Psoas muscle (tissue), 8 donors: ENCODE data around the gene JAML. TPM values are rescaled to one million over a fixed set of nuclear protein-coding genes. Genes with fewer than 3 reads are reported as not detected.
A peak's percentile ranks its signal among the peaks of the same experiment; 100 is the strongest.

ENCODE experiments used
- ATAC-seq, 4 donors: fragments of 200-7000 bp; cut with Tn5 transposase; one replicate each; pipeline ENCODE4 v1.9.1; 2020; ENCODE audit warnings: moderate library complexity in 3 of 4, mild to moderate bottlenecking in 2 of 4
- DNase-seq, 2 donors: peaks; one replicate each; pipeline ENCODE4 v3.0.0-alpha.2; 2020
- H3K27ac ChIP-seq: fragments of 200-600 bp; one replicate; pipeline ENCODE4 v1.8.0; 2022
- H3K27me3 ChIP-seq, 3 donors: fragments of 200-600 bp in 1 of 3; one replicate each; pipeline versions ENCODE4 v1.6.1 to v1.8.0; 2013 to 2022; ENCODE audit warnings: low read length in 2 of 3, mild to moderate bottlenecking in 2 of 3, moderate library complexity in 1 of 3; ENCODE audit not compliant: insufficient read depth in 3 of 3
- H3K36me3 ChIP-seq, 2 donors: fragments of 200-600 bp in 1 of 2; one replicate each; pipeline versions ENCODE4 v1.6.1 to v1.8.0; 2013 to 2022; ENCODE audit warnings: low read depth in 1 of 2, mild to moderate bottlenecking in 1 of 2, moderate library complexity in 1 of 2; ENCODE audit not compliant: insufficient read depth in 1 of 2
- H3K4me1 ChIP-seq: fragments of 200-600 bp; one replicate; pipeline ENCODE4 v1.8.0; 2022
- H3K4me3 ChIP-seq: fragments of 200-600 bp; one replicate; pipeline ENCODE4 v1.8.0; 2022; ENCODE audit warnings: mild to moderate bottlenecking
- H3K9me3 ChIP-seq: fragments of 200-600 bp; one replicate; pipeline ENCODE4 v1.8.0; 2022
- CTCF ChIP-seq: fragments of 200-600 bp; IDR thresholded peaks from one replicate; pipeline ENCODE4 v1.8.0; 2022; ENCODE audit warnings: antibody characterized with exemption
- WGBS, 3 donors: extraction: QIAGEN DNeasy Blood & Tissue Kit; methylation state at CpG; one replicate each; pipeline versions ENCODE4 v1.1.6 to v1.1.7; 2013; 5-methylcytosine and 5-hydroxymethylcytosine counted together
- intact Hi-C, 2 donors: fragments of 100-400 bp; cut with DNase I; formaldehyde crosslinking; loops; one replicate each; pipeline versions ENCODE4 v1.11.0 to v1.14.2; 2022
- polyA plus RNA-seq, 3 donors: library from polyadenylated mRNA; stranded (reverse); fragments of 200-250 nt; gene quantifications; one replicate each; pipeline ENCODE4 v1.2.3, GENCODE V29; 2013
- total RNA-seq, 4 donors: library from RNA; stranded (reverse); fragmentation: NEBNext Ultra II Directional in 2 of 4; extraction: Animal tissue kit (Norgen Biotek cat#: 25700) in 2 of 4; gene quantifications; one replicate each; pipeline versions ENCODE4 v1.2.1 to v1.2.4, GENCODE V29; 2021 to 2023
- donor health status: healthy with polysubstance abuse.
- donor health status: DM: no; HTN: no; CAD: no; lungs with moderate emphysema.
- donor health status: Bipolar disorder and iron deficiency.
- donor health status: healthy.
- donor health status: DM: yes; HTN: yes; CAD: no.
- donor health status: DM: no; HTN: no; CAD: no.
- donor health status: DM: no; HTN: no; CAD: no.
- donor health status: DM: yes; HTN: yes; CAD: no.

Gene JAML
- total and polyA plus RNA-seq, 7 donors = 0.21 to 1.8 (median 0.48) TPM

- H3K4me1 ChIP-seq = peaks cover 18% of the 10 kb centered on the region
Observed at GRCh38 chr11:118153516-118153915, 71.3 kb downstream of the JAML start.

GRCh38 chr11:118152552-118153471 lies 72.0 kb downstream of the JAML start, which contains the start of gene SCN4B:
TSS of gene SCN4B (minus strand) at chr11:118152823. CDS start at chr11:118152673, 150 bp downstream.
- TF ChIP-seq CTCF = no peak
- Histone ChIP-seq H3K9me3 (no peaks in the 10 kb centered on the region), H3K4me3 (peak within 1 kb of the TSS; percentile 70), H3K27ac (peak within 1 kb of the TSS; percentile 48), H3K27me3 (peaks cover 0 to 20% (median 0%) of the 10 kb centered on the region in 3 donors), H3K36me3 (no peaks in the 10 kb centered on the region), H3K4me1 (peaks cover 18% of the 10 kb centered on the region)
- ATAC-seq (peak; percentile 73 to 78 (median 75)), DNase-seq (peak; percentile 63 to 79)
- intact Hi-C loops = no loop called here
- 1 to 4% (median 1%) methylated on average over 55 to 87 of the region's 88 CpGs for WGBS, 3 donors

More at GRCh38 chr11:118153516-118153915, 71.3 kb downstream of the JAML start:
- Histone ChIP-seq H3K27me3 (peaks cover 0 to 20% (median 0%) of the 10 kb centered on the region in 3 donors), H3K36me3 (no peaks in the 10 kb centered on the region), H3K4me3 (peak overlapping the region; percentile 70), H3K9me3 (no peaks in the 10 kb centered on the region), H3K27ac (no peak overlapping the region)
- ATAC-seq (no peak), DNase-seq (no peak)
- WGBS, 3 donors = 40 to 66% (median 53%) methylated on average over 13 to 16 of the region's 16 CpGs
- intact Hi-C loops = no loop called here
- no peak for TF ChIP-seq CTCF

- H3K36me3 ChIP-seq = no peaks in the 10 kb centered on the region
- H3K9me3 ChIP-seq = no peaks in the 10 kb centered on the region
- TF ChIP-seq CTCF = no peak
- H3K27ac ChIP-seq = peak overlapping the region; percentile 48
- 10 to 17% (median 13%) methylated on average over 16 of the region's 16 CpGs for WGBS, 3 donors
- H3K27me3 ChIP-seq = peaks cover 0 to 20% (median 0%) of the 10 kb centered on the region in 3 donors
- DNase-seq (no peak), ATAC-seq (no peak)
- intact Hi-C loops = no loop called here
- H3K4me1 ChIP-seq = peaks cover 18% of the 10 kb centered on the region
- H3K4me3 ChIP-seq = peak overlapping the region; percentile 70
Observed at GRCh38 chr11:118152020-118152551, 72.7 kb downstream of the JAML start.

GRCh38 chr11:118151431-118151830 lies 73.4 kb downstream of the JAML start:
- 20 to 40% (median 29%) methylated on average over 5 of the region's 5 CpGs for WGBS, 3 donors
- peak overlapping the region; percentile 70 for H3K4me3 ChIP-seq
- DNase-seq = no peak
- no peaks in the 10 kb centered on the region for H3K9me3 ChIP-seq
- peaks cover 18% of the 10 kb centered on the region for H3K4me1 ChIP-seq
- no peak for TF ChIP-seq CTCF
- peaks cover 0 to 20% (median 0%) of the 10 kb centered on the region in 3 donors for H3K27me3 ChIP-seq
- H3K36me3 ChIP-seq = no peaks in the 10 kb centered on the region
- ATAC-seq = no peak
- intact Hi-C loops = no loop called here
- H3K27ac ChIP-seq = peak overlapping the region; percentile 31
